HepG2 (cell line): ENCODE measurements around the gene STMN3. TPM values are rescaled to one million over a fixed set of nuclear protein-coding genes. Genes with fewer than 3 reads are reported as not detected.

Experiments
- ERF ChIP-seq: IDR thresholded peaks from 2 replicates; pipeline ENCODE4 v1.6.1; 2018; ENCODE audit warnings: missing biosample characterization, missing genetic modification reagents
- ETV6 ChIP-seq: sonication (generic); formaldehyde crosslinking; conservative IDR thresholded peaks from 2 replicates; pipeline ENCODE4 v1.4.0; 2020; ENCODE audit warnings: missing genetic modification reagents
- KLF11 ChIP-seq: IDR thresholded peaks from 2 replicates; pipeline ENCODE4 v1.6.1; 2016; ENCODE audit warnings: missing compliant biosample characterization
- MIXL1 ChIP-seq: IDR thresholded peaks from 2 replicates; pipeline ENCODE4 v1.6.1; 2016
- MZF1 ChIP-seq: sonication (generic); formaldehyde crosslinking; IDR thresholded peaks from 2 replicates; pipeline ENCODE4 v1.8.1; 2023; ENCODE audit warnings: mild to moderate bottlenecking, missing genetic modification reagents, borderline replicate concordance
- NFE2L1 ChIP-seq: sonication (generic); formaldehyde crosslinking; IDR thresholded peaks from 2 replicates; pipeline ENCODE4 v1.4.0; 2020; ENCODE audit warnings: missing genetic modification reagents, mild to moderate bottlenecking, borderline replicate concordance
- SMAD1 ChIP-seq: sonication (generic); formaldehyde crosslinking; IDR thresholded peaks from 2 replicates; pipeline ENCODE4 v1.4.0; 2020; ENCODE audit warnings: missing genetic modification reagents, low read depth, mild to moderate bottlenecking, borderline replicate concordance
- SMARCC2 ChIP-seq: fragments of 450-650 bp; IDR thresholded peaks from 2 replicates; pipeline ENCODE4 v1.6.1; 2017; ENCODE audit warnings: antibody characterized with exemption, mild to moderate bottlenecking
- SRY ChIP-seq: sonication (generic); formaldehyde crosslinking; IDR thresholded peaks from 2 replicates; pipeline ENCODE4 v1.8.0; 2022; ENCODE audit warnings: mild to moderate bottlenecking, missing genetic modification reagents
- ZNF136 ChIP-seq: sonication (generic); formaldehyde crosslinking; IDR thresholded peaks from 2 replicates; pipeline ENCODE4 v1.8.1; 2022; ENCODE audit warnings: low read depth, mild to moderate bottlenecking, moderate library complexity, missing genetic modification reagents
- ZNF251 ChIP-seq: sonication (generic); formaldehyde crosslinking; IDR thresholded peaks from 2 replicates; pipeline ENCODE4 v1.9.0; 2021; ENCODE audit warnings: mild to moderate bottlenecking, missing genetic modification reagents
- ZNF496 ChIP-seq: sonication (generic); formaldehyde crosslinking; IDR thresholded peaks from 2 replicates; pipeline ENCODE4 v1.8.1; 2023; ENCODE audit warnings: mild to moderate bottlenecking, moderate library complexity, missing genetic modification reagents; ENCODE audit not compliant: insufficient replicate concordance
- ZNF589 ChIP-seq: sonication (generic); formaldehyde crosslinking; conservative IDR thresholded peaks from 2 replicates; pipeline ENCODE4 v1.8.0; 2022; ENCODE audit warnings: mild to moderate bottlenecking, moderate library complexity, missing genetic modification reagents
- ZNF616 ChIP-seq: sonication (generic); formaldehyde crosslinking; IDR thresholded peaks from 2 replicates; pipeline ENCODE4 v1.5.0; 2020; ENCODE audit warnings: low read depth, mild to moderate bottlenecking, missing genetic modification reagents
- ZNF674 ChIP-seq: sonication (generic); formaldehyde crosslinking; IDR thresholded peaks from 2 replicates; pipeline ENCODE4 v1.5.0; 2020; ENCODE audit warnings: low read depth, mild to moderate bottlenecking, missing genetic modification reagents
- ZNF883 ChIP-seq: sonication (generic); formaldehyde crosslinking; IDR thresholded peaks from 2 replicates; pipeline ENCODE4 v1.5.1; 2020; ENCODE audit warnings: mild to moderate bottlenecking, missing genetic modification reagents; ENCODE audit errors: not compliant biosample characterization
- polyA plus RNA-seq, 8 experiments: library from polyadenylated mRNA; depleted of rRNA in 3 of 8; stranded (reverse) in 7 of 8; unstranded in 1 of 8; fragments of >200 nt; fragmentation: Illumina TruSeq in 4 of 8; extraction: Trizol in 4 of 8; gene quantifications; 2 replicates each; pipeline versions ENCODE4 v1.2.1 to v1.2.3, GENCODE V29; 2011 to 2016; ENCODE audit warnings: low read depth in 4 of 8, missing spikeins in 1 of 8, mixed read lengths in 1 of 8; ENCODE audit not compliant: insufficient read depth in 1 of 8
- total RNA-seq, 5 experiments: library from RNA; depleted of rRNA; stranded (reverse); fragments of >200 nt; fragmentation: Illumina TruSeq; extraction: Trizol; gene quantifications; 2 replicates each; pipeline ENCODE4 v1.2.3, GENCODE V29; 2016; ENCODE audit warnings: low read depth in 1 of 5
- TF ChIP-seq, protein P1 (sequence below): sonication (generic); formaldehyde crosslinking; IDR thresholded peaks from 2 replicates; pipeline ENCODE4 v1.5.0; 2020; ENCODE audit warnings: mild to moderate bottlenecking, missing genetic modification reagents
- TF ChIP-seq, protein P2 (sequence below): fragments of 450-650 bp; IDR thresholded peaks from 2 replicates; pipeline ENCODE4 v1.6.1; 2016
- TF ChIP-seq, protein P3 (sequence below): sonication (generic); formaldehyde crosslinking; IDR thresholded peaks from 2 replicates; pipeline ENCODE4 v1.8.0; 2022; ENCODE audit warnings: mild to moderate bottlenecking, missing genetic modification reagents, moderate library complexity
- TF ChIP-seq, protein P4 (sequence below): sonication (generic); formaldehyde crosslinking; IDR thresholded peaks from 2 replicates; pipeline ENCODE4 v1.5.0; 2020; ENCODE audit warnings: missing genetic modification reagents, mild to moderate bottlenecking, borderline replicate concordance
- TF ChIP-seq, protein P5 (sequence below): sonication (generic); formaldehyde crosslinking; IDR thresholded peaks from 2 replicates; pipeline ENCODE4 v1.4.0; 2020; ENCODE audit warnings: missing genetic modification reagents
- TF ChIP-seq, protein P6 (sequence below): sonication (generic); formaldehyde crosslinking; IDR thresholded peaks from 2 replicates; pipeline ENCODE4 v1.5.0; 2020; ENCODE audit warnings: mild to moderate bottlenecking, low read depth, missing genetic modification reagents, borderline replicate concordance

Gene STMN3
- total and polyA plus RNA-seq, 2 of the 13 experiments (the other 11 are each of a cell fraction or from before 2014, with no cell fraction given), result 21.0 to 48.3 TPM

DNA sequence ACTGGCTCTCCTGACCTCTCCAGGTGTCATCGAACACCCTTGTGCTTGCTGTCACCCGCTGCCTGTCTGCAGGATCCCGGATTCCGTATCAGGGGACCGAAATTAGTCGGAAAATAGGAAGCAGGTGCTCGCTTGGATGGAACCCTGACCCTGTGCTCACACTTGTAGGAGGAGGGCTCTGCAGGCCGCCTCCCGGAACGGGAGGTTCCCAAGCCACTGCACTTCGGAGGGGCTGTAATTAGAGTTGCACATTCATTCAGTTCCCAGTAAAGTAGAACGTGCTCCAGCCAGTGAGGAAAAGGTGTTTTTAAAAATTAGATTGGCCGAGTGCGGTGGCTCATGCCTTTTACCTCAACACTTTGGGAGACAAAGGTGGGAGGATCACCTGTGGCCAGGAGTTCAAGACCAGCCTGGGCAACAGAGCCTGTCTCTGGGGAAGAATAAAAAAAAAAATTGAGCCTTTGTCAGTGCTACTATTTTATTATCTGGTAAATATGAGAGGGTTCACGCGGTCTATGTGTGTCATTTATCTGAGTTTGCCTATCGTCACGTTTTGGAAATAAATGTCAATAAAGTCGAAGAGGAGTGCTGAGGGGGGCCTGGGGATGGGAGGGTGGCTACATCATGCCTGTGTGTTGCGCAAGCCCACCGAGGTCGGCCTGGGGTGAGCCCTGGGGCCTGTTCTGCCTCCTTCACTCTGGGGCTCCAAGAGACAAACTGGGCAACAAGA, 24.8 kb downstream of the STMN3 start (continued):
- TF ChIP-seq, protein P1, sequence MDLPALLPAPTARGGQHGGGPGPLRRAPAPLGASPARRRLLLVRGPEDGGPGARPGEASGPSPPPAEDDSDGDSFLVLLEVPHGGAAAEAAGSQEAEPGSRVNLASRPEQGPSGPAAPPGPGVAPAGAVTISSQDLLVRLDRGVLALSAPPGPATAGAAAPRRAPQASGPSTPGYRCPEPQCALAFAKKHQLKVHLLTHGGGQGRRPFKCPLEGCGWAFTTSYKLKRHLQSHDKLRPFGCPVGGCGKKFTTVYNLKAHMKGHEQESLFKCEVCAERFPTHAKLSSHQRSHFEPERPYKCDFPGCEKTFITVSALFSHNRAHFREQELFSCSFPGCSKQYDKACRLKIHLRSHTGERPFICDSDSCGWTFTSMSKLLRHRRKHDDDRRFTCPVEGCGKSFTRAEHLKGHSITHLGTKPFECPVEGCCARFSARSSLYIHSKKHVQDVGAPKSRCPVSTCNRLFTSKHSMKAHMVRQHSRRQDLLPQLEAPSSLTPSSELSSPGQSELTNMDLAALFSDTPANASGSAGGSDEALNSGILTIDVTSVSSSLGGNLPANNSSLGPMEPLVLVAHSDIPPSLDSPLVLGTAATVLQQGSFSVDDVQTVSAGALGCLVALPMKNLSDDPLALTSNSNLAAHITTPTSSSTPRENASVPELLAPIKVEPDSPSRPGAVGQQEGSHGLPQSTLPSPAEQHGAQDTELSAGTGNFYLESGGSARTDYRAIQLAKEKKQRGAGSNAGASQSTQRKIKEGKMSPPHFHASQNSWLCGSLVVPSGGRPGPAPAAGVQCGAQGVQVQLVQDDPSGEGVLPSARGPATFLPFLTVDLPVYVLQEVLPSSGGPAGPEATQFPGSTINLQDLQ (CRISPR knock-in tag), result 0 out of 2 replicates have a peak, but pooled peaks have one; percentile 58
- TF ChIP-seq ZNF251 (CRISPR knock-in tag), result no peak
- TF ChIP-seq ZNF616 (CRISPR knock-in tag), result no peak
- TF ChIP-seq, protein P2, sequence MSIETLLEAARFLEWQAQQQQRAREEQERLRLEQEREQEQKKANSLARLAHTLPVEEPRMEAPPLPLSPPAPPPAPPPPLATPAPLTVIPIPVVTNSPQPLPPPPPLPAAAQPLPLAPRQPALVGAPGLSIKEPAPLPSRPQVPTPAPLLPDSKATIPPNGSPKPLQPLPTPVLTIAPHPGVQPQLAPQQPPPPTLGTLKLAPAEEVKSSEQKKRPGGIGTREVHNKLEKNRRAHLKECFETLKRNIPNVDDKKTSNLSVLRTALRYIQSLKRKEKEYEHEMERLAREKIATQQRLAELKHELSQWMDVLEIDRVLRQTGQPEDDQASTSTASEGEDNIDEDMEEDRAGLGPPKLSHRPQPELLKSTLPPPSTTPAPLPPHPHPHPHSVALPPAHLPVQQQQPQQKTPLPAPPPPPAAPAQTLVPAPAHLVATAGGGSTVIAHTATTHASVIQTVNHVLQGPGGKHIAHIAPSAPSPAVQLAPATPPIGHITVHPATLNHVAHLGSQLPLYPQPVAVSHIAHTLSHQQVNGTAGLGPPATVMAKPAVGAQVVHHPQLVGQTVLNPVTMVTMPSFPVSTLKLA, result no peak
- no peak for TF ChIP-seq SMAD1
- TF ChIP-seq, protein P3, sequence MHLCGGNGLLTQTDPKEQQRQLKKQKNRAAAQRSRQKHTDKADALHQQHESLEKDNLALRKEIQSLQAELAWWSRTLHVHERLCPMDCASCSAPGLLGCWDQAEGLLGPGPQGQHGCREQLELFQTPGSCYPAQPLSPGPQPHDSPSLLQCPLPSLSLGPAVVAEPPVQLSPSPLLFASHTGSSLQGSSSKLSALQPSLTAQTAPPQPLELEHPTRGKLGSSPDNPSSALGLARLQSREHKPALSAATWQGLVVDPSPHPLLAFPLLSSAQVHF (CRISPR knock-in tag), result no peak
- 0 out of 2 replicates have a peak, but pooled peaks have one; percentile 79 for TF ChIP-seq ZNF589
- 0 out of 2 replicates have a peak, but pooled peaks have one; percentile 71 for TF ChIP-seq SRY (CRISPR knock-in tag)
- peak; percentile 86 for TF ChIP-seq ETV6 (CRISPR knock-in tag)
- TF ChIP-seq, protein P4, sequence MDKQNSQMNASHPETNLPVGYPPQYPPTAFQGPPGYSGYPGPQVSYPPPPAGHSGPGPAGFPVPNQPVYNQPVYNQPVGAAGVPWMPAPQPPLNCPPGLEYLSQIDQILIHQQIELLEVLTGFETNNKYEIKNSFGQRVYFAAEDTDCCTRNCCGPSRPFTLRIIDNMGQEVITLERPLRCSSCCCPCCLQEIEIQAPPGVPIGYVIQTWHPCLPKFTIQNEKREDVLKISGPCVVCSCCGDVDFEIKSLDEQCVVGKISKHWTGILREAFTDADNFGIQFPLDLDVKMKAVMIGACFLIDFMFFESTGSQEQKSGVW, result no peak
- TF ChIP-seq ERF (CRISPR knock-in tag), result peak; percentile 98
- peak; percentile 98; the same call in 1 of the 2 replicates for TF ChIP-seq ZNF136
- TF ChIP-seq, protein P5, sequence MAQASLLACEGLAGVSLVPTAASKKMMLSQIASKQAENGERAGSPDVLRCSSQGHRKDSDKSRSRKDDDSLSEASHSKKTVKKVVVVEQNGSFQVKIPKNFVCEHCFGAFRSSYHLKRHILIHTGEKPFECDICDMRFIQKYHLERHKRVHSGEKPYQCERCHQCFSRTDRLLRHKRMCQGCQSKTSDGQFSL, result 0 out of 2 replicates have a peak, but pooled peaks have one; percentile 39
- TF ChIP-seq, protein P6, sequence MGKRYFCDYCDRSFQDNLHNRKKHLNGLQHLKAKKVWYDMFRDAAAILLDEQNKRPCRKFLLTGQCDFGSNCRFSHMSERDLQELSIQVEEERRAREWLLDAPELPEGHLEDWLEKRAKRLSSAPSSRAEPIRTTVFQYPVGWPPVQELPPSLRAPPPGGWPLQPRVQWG (CRISPR knock-in tag), result no peak
- TF ChIP-seq ZNF674 (CRISPR knock-in tag), result 0 out of 2 replicates have a peak, but pooled peaks have one; percentile 68
- peak; percentile 100 for TF ChIP-seq MIXL1
- TF ChIP-seq ZNF496, result no peak
- 0 out of 2 replicates have a peak, but pooled peaks have one; percentile 92 for TF ChIP-seq KLF11 (CRISPR knock-in tag)
- peak; percentile 91 for TF ChIP-seq ZNF883 (CRISPR knock-in tag)
- TF ChIP-seq SMARCC2, result no peak
- no peak for TF ChIP-seq NFE2L1 (CRISPR knock-in tag)
- TF ChIP-seq MZF1, result peak; percentile 95
